ENCODE measurements around the gene GID8. TPM values are rescaled to one million over a fixed set of nuclear protein-coding genes. Genes with fewer than 3 reads are reported as not detected.

Gene GID8
- total RNA-seq, 2 experiments from 2014 or later, result 39.6 to 46.1 TPM

GRCh38 chr20:62967628-62968351 is 29.8 kb downstream of the GID8 start:
- H3K27ac ChIP-seq (ENCODE audit: low read depth in 1 of 2, low read length in 2 of 2), result no peak overlapping the region
- Mint-ChIP-seq H3K4me3 (no peak overlapping the region), H3K4me1 (ENCODE audit: low read depth) (peaks cover 14% of the 10 kb centered on the region)

DNA sequence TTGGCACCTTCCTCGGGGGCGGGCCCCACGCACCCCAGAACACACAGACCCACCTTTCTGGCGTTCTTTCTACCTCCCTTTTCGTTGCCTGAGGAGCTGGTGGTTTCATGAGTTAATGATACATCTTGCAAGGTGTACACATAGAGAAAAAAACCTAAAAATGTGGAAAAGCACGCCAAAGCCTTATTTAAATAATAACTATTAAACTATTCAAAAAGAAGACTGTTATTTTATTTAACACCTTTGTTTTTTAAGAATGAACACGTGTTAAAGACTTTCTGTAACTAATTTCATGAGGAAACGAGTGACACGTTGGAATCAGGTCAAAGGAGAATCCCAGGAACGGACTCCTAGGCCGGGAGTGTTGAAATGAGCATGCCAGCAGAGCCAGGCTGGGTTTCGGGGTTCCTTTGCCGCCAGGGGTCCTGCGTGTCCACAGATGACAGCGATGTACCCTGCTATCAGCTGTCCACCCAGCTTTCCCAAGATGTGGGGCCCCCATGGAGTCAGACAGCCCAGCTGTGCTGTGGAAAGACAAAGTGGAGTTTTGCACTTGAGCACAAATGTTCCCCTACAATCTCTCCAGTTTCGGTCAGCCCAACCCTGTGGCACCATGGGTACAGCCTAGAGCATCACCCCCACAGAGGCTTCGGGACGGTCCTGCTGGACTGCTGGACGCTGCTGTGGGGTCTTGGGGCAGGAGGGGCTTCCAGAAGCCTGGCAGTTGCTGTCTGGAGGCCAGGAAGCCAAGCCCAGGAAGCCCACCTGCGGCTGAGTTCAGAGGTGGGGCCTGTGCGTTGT is 30.6 kb downstream of the GID8 start:
- no peak for DNase-seq
- peaks cover 14% of the 10 kb centered on the region for H3K4me1 Mint-ChIP-seq (ENCODE audit: low read depth)
- POLR2A ChIA-PET, result no interaction called here
- H3K27me3 Mint-ChIP-seq, result peaks cover 21% of the 10 kb centered on the region
- Histone ChIP-seq H3K4me3 (ENCODE audit: low read length) (no peak overlapping the region), H3K4me1 (ENCODE audit: insufficient read depth, low read length) (peaks cover 14% of the 10 kb centered on the region), H3K27ac (ENCODE audit: low read depth in 1 of 2, low read length in 2 of 2) (no peak overlapping the region), H3K36me3 (ENCODE audit: insufficient read depth, low read length) (no peaks in the 10 kb centered on the region), H3K9me3 (ENCODE audit: control insufficient read depth in 1 of 2, insufficient read depth in 1 of 2, low read length in 2 of 2) (peaks cover 0 to 3% of the 10 kb centered on the region in 2 experiments), H3K27me3 (ENCODE audit: control insufficient read depth in 1 of 2, insufficient read depth in 2 of 2, low read length in 2 of 2) (peaks cover 10 to 14% of the 10 kb centered on the region in 2 experiments)
- no peaks in the 10 kb centered on the region for H3K36me3 Mint-ChIP-seq (ENCODE audit: low read depth)
- TF ChIP-seq, protein P1, sequence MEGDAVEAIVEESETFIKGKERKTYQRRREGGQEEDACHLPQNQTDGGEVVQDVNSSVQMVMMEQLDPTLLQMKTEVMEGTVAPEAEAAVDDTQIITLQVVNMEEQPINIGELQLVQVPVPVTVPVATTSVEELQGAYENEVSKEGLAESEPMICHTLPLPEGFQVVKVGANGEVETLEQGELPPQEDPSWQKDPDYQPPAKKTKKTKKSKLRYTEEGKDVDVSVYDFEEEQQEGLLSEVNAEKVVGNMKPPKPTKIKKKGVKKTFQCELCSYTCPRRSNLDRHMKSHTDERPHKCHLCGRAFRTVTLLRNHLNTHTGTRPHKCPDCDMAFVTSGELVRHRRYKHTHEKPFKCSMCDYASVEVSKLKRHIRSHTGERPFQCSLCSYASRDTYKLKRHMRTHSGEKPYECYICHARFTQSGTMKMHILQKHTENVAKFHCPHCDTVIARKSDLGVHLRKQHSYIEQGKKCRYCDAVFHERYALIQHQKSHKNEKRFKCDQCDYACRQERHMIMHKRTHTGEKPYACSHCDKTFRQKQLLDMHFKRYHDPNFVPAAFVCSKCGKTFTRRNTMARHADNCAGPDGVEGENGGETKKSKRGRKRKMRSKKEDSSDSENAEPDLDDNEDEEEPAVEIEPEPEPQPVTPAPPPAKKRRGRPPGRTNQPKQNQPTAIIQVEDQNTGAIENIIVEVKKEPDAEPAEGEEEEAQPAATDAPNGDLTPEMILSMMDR (IDR thresholded peaks at IDR 0.05), result no peak
- no peak overlapping the region for H3K4me3 Mint-ChIP-seq
- no peak for ATAC-seq (ENCODE audit: poor library complexity)
- intact Hi-C loops (cut with DNase I, micrococcal nuclease), result no loop called here
- H3K27ac Mint-ChIP-seq, result no peak overlapping the region
- H3K9me3 Mint-ChIP-seq, result no peaks in the 10 kb centered on the region
- CTCF ChIA-PET, result no interaction called here

More at GRCh38 chr20:62967628-62968351, 29.8 kb downstream of the GID8 start:
- no peak overlapping the region for H3K27ac Mint-ChIP-seq
- peaks cover 15% of the 10 kb centered on the region for H3K27me3 Mint-ChIP-seq
- POLR2A ChIA-PET, result no interaction called here
- no peaks in the 10 kb centered on the region for H3K36me3 Mint-ChIP-seq (ENCODE audit: low read depth)
- H3K27me3 ChIP-seq (ENCODE audit: control insufficient read depth in 1 of 2, insufficient read depth in 2 of 2, low read length in 2 of 2), result peaks cover 5 to 6% of the 10 kb centered on the region in 2 experiments
- no peak for DNase-seq
- H3K36me3 ChIP-seq (ENCODE audit: insufficient read depth, low read length), result no peaks in the 10 kb centered on the region
- peaks cover 7% of the 10 kb centered on the region for H3K4me1 ChIP-seq (ENCODE audit: insufficient read depth, low read length)
- CTCF ChIA-PET, result no interaction called here
- ATAC-seq (ENCODE audit: poor library complexity), result no peak
- H3K9me3 Mint-ChIP-seq, result no peaks in the 10 kb centered on the region
- TF ChIP-seq, protein P1 (IDR thresholded peaks at IDR 0.05), result no peak
- no peak overlapping the region for H3K4me3 ChIP-seq (ENCODE audit: low read length)
- peaks cover 0 to 3% of the 10 kb centered on the region in 2 experiments for H3K9me3 ChIP-seq (ENCODE audit: control insufficient read depth in 1 of 2, insufficient read depth in 1 of 2, low read length in 2 of 2)
- intact Hi-C loops (cut with DNase I, micrococcal nuclease), result no loop called here

GRCh38 chr20:62969179-62969760 is 31.3 kb downstream of the GID8 start:
- Mint-ChIP-seq H3K27me3 (peaks cover 27% of the 10 kb centered on the region), H3K36me3 (ENCODE audit: low read depth) (no peaks in the 10 kb centered on the region)
- peaks cover 0 to 3% of the 10 kb centered on the region in 2 experiments for H3K9me3 ChIP-seq (ENCODE audit: control insufficient read depth in 1 of 2, insufficient read depth in 1 of 2, low read length in 2 of 2)

More at GRCh38 chr20:62969179-62969760, 31.3 kb downstream of the GID8 start:
- H3K27ac Mint-ChIP-seq, result no peak overlapping the region
- no peak overlapping the region for H3K4me3 ChIP-seq (ENCODE audit: low read length)
- ChIA-PET POLR2A (no interaction called here), CTCF (no interaction called here)
- intact Hi-C loops (cut with DNase I, micrococcal nuclease), result no loop called here
- H3K4me1 Mint-ChIP-seq (ENCODE audit: low read depth), result peaks cover 14% of the 10 kb centered on the region
- H3K9me3 Mint-ChIP-seq, result no peaks in the 10 kb centered on the region
- TF ChIP-seq, protein P1 (IDR thresholded peaks at IDR 0.05), result no peak
- no peaks in the 10 kb centered on the region for H3K36me3 ChIP-seq (ENCODE audit: insufficient read depth, low read length)
- no peak overlapping the region for H3K27ac ChIP-seq (ENCODE audit: low read depth in 1 of 2, low read length in 2 of 2)
- peaks cover 16 to 21% of the 10 kb centered on the region in 2 experiments for H3K27me3 ChIP-seq (ENCODE audit: control insufficient read depth in 1 of 2, insufficient read depth in 2 of 2, low read length in 2 of 2)
- H3K4me3 Mint-ChIP-seq, result no peak overlapping the region
- ATAC-seq (ENCODE audit: poor library complexity) (no peak), DNase-seq (no peak)
- peaks cover 14% of the 10 kb centered on the region for H3K4me1 ChIP-seq (ENCODE audit: insufficient read depth, low read length)

All from CD4-positive, alpha-beta T cell (primary cell).